ENCODE data around the gene SUPT4H1. TPM values are rescaled to one million over a fixed set of nuclear protein-coding genes. Genes with fewer than 3 reads are reported as not detected.

SUPT4H1 gene
- total and polyA plus RNA-seq, 2 donors (not counting 1 experiment from before 2014, with no cell fraction given) = 30.2 to 60.1 TPM

- H3K4me3 ChIP-seq (ENCODE audit: control extremely low read depth in 1 of 5, extremely low read depth in 1 of 5, insufficient read depth in 1 of 5, low read depth in 2 of 5, low read length in 4 of 5) = no peak overlapping the region
- no peak overlapping the region for H3K27ac Mint-ChIP-seq
- intact Hi-C loops (cut with micrococcal nuclease) = no loop called here
These were observed 36.5 kb upstream of the SUPT4H1 start for GRCh38 chr17:58388302-58389190.

More at GRCh38 chr17:58388302-58389190, 36.5 kb upstream of the SUPT4H1 start:
- Mint-ChIP-seq H3K9me3 (ENCODE audit: insufficient read depth) (no peaks in the 10 kb centered on the region), H3K4me1 (peaks cover 12% of the 10 kb centered on the region), H3K4me3 (no peak overlapping the region), H3K27me3 (no peaks in the 10 kb centered on the region)
- no peak overlapping the region for H3K27ac ChIP-seq (ENCODE audit: low read length in 2 of 2)
- H3K36me3 ChIP-seq (replicated peaks in 1 of 2; ENCODE audit: control extremely low read depth in 1 of 2, control insufficient read depth in 1 of 2, extremely low read depth in 1 of 2, insufficient read depth in 2 of 2, low read length in 1 of 2) = no peaks in the 10 kb centered on the region
- no peak overlapping the region for H3K9ac ChIP-seq (ENCODE audit: low read length)
- TF ChIP-seq EZH2 (IDR thresholded peaks at IDR 0.05; ENCODE audit: borderline replicate concordance, insufficient read depth, low read depth, low read length, poor library complexity, severe bottlenecking) = no peak
- TF ChIP-seq CTCF (IDR thresholded peaks at IDR 0.05) = no peak
- POLR2A ChIA-PET = no interaction called here
- no peak overlapping the region for H3K4me2 ChIP-seq (replicated peaks; ENCODE audit: low read depth, low read length, poor library complexity, severe bottlenecking)
- peaks cover 0 to 3% of the 10 kb centered on the region in 2 donors for H3K4me1 ChIP-seq (ENCODE audit: control insufficient read depth in 2 of 2, insufficient read depth in 2 of 2, low read length in 2 of 2)
- WGBS (ENCODE audit: insufficient coverage) = 92% methylated on average over 3 of the region's 3 CpGs
- DNase-seq = no peak
- H4K20me1 ChIP-seq (ENCODE audit: control insufficient read depth, insufficient read depth, low read length, poor library complexity, severe bottlenecking) = no peaks in the 10 kb centered on the region
- no peaks in the 10 kb centered on the region for H3K9me3 ChIP-seq (ENCODE audit: control extremely low read depth in 1 of 3, control insufficient read depth in 2 of 3, insufficient read depth in 1 of 3, low read length in 2 of 3)
- CTCF ChIA-PET = interaction anchor here (2.1 kb wide), 1 partner anchor 71 kb away, joined by 6 read pairs; no protein-coding TSS in a partner anchor
- H2AFZ ChIP-seq (ENCODE audit: insufficient read depth, low read depth, low read length, poor library complexity, severe bottlenecking) = no peak overlapping the region
- H3K79me2 ChIP-seq (ENCODE audit: control insufficient read depth, insufficient read depth, low read length) = no peaks in the 10 kb centered on the region
- no peaks in the 10 kb centered on the region for H3K27me3 ChIP-seq (replicated peaks in 1 of 4; ENCODE audit: control extremely low read depth in 1 of 4, control insufficient read depth in 3 of 4, insufficient read depth in 4 of 4, low read length in 3 of 4)
- no peak for ATAC-seq (ENCODE audit: low read depth)
